Measurements from ENCODE around the gene KPNB1.

KPNB1 gene

GRCh38 chr17:47636273-47637030 lies 13.3 kb upstream of the KPNB1 start:
- no peak for DNase-seq (ENCODE audit: low spot score)

GRCh38 chr17:47638903-47639302 lies 10.8 kb upstream of the KPNB1 start:
- no peak for DNase-seq (ENCODE audit: low spot score)

DNA sequence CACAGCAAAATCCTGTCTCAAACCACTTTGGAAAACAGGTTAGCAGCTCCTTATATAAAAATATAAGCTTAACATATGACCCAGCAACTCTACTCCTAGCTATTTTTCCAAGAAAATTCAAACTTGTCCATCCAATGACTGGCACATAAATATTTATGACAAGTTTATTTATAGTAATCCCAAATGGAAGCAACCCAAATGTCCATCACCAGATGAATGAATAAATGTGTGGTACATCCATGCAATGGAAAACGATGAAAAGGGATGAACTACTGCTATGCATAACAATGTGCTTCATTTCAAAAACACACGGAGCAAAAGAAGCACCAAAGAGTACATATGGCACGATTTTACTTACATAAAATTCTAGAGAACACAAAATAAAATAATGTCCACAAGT lies 9.6 kb upstream of the KPNB1 start:
- no peak for DNase-seq (ENCODE audit: low spot score)

DNA sequence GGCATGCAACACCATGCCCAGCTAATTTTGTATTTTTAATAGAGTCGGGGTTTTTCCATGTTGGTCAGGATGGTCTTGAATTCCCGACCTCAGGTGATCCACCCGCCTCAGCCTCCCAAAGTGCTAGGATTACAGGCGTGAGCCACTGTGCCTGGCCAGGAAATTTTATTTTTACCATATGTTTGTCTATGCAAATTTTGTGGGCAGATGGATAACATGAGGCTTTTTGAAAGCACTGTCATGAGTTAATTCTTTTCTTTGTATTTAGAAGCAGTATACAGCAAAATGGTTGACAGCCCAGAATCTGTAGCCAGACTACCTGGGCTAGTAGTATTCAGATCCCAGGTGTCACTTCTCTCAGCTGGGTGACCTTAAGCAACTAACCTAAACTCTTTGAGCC lies 8.5 kb upstream of the KPNB1 start:
- DNase-seq (ENCODE audit: low spot score), result no peak

DNA sequence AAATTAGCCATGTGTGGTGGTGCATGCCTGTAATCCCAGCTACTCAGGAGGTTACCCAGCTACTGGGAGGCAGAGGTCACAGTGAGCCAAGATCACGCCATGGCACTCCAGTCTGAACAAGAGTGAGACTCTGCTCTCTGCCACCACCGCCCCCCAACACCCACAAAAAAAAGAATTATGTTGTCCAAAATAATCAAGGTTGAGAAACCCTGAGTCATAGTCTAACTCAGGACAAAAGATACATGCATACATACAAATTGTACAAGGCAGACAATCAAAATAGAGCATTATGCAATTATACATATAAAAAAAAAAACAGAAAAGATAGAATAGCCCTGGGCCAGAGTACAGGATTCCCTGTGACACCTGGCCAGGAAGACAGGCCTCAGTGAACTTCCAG lies 6.6 kb upstream of the KPNB1 start:
- no peak for DNase-seq (ENCODE audit: low spot score)

DNA sequence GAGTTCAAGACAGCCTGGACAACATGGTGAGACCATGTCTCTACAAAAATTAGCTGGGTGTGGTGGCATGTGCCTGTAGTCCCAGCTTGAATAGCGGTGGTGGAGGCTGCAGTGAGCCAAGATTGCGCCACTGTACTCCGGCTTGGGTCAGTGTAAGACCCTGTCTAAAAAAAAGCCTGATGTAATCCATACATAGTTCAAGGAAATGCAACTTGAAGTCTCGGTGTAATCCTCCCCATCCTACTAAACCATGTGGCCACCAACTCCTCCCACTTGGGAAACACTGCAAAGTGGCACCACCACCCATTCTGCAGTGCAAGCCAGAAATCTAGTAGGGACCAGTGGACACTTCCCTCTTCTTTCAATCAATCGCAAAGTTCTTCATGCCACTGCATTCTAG lies 5.4 kb upstream of the KPNB1 start:
- no peak for DNase-seq (ENCODE audit: low spot score)

DNA sequence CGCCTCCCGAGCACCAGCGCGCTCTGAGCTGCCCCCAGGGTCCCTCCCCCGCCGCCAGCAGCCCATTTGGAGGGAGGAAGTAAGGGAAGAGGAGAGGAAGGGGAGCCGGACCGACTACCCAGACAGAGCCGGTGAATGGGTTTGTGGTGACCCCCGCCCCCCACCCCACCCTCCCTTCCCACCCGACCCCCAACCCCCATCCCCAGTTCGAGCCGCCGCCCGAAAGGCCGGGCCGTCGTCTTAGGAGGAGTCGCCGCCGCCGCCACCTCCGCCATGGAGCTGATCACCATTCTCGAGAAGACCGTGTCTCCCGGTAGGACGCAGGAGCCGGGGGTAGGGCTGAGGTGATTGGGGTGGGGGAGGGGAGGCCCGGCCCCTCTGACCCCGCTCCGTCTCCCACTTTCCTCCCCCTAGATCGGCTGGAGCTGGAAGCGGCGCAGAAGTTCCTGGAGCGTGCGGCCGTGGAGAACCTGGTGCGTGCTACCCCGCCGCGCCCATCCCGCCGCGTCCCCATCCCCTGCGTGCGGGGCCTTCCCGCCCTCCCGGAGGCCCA lies 329 bp downstream of the KPNB1 start:
- no peak for DNase-seq (ENCODE audit: low spot score)

DNA sequence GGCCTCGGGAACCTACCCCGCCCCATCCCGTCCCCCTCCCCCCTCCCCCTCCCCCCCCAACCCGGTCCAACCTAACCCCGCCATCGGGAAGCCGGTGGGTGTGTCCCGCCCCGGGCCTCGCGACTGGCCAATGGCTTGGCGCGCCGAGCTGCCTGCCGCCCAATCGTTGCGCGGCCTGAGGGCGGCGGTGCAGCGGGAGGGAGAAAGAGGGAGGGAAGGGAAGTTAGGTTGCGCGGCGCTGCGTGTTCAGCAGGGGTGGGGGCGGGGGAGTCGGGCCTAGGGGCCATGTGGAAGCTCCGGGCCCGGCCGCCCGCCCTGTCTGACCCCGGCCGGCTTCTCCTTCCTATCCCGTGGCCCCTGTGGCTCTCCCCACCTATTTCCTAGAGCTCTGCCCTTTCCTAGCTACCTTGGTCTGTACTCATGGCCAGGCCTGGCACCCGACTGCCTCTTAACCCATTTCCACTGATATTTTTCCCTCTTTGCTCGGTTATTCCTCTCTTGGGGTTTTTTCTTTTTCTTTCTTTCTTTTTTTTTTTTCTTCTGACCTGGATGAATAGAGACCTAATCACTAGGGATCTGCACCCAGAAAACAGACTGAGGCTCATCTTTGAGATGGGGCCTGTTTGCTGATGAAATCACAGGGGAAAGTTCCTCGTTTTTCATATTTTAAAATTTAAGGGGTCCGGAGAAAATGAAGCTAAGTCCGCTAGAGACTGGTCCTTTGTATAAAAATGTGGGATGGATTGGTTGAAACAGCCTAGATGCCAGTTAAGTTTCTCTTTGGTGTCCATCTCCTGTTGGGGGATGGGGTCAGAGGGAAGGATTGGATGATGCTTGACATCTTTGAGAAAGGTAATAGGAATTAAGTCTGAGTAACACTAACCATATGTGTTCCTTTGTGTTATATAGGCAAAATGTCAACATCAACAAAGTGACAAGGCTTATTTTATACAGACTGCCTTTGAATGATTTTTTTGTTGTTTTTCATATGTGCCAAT lies 1.1 kb downstream of the KPNB1 start:
- DNase-seq (ENCODE audit: low spot score), result peak; percentile 92

- no peak for DNase-seq (ENCODE audit: low spot score)
Observed at GRCh38 chr17:47651704-47652103, 2.0 kb downstream of the KPNB1 start.

- no peak for DNase-seq (ENCODE audit: low spot score)
Observed at GRCh38 chr17:47652570-47652969, 2.9 kb downstream of the KPNB1 start.

DNA sequence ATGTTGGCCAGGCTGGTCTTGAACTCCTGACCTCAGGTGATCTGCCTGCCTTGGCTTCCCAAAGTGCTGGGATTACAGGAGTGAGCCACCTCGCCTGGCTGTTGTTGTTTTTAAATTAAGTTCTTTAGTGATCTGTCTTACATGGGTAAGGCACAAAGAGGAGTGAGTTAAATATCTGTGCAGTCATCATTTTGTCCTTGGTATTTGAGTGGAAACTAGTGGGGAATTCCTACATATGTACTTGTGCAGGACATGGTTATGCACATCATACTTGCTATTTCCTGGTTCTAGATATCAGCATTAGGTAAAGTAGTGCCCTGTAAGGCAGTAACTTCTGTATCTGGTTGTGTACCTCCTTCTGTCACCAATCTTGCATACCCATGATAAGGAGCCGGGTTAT lies 3.7 kb downstream of the KPNB1 start:
- no peak for DNase-seq (ENCODE audit: low spot score)

- DNase-seq (ENCODE audit: low spot score), result no peak
Observed at GRCh38 chr17:47654991-47655390, 5.3 kb downstream of the KPNB1 start.

GRCh38 chr17:47660064-47660492 lies 10.4 kb downstream of the KPNB1 start:
- no peak for DNase-seq (ENCODE audit: low spot score)

GRCh38 chr17:47663912-47664623 lies 14.3 kb downstream of the KPNB1 start:
- peak; percentile 62 for DNase-seq (ENCODE audit: low spot score)

GRCh38 chr17:47664624-47664941 lies 14.9 kb downstream of the KPNB1 start:
- no peak for DNase-seq (ENCODE audit: low spot score)

GRCh38 chr17:47665655-47666054 lies 15.9 kb downstream of the KPNB1 start:
- DNase-seq (ENCODE audit: low spot score), result no peak

DNA sequence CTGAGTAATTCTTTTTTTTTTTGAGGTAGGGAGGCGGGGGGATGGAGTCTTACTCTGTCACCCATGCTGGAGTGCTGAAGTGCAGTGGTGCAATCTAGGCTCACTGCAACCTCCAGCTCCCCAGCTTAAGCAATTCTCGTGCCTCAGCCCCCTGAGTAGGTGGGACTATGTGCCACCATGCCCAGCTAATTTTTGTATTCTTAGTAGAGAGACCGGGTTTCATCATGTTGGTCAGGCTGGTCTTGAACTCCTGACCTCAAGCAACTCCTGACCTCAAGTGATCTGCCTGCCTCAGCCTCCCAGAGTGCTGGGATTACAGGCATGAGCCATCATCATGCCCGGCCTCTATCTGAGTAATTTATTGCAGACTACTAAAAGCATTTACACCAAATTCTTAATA lies 19.4 kb downstream of the KPNB1 start:
- no peak for DNase-seq (ENCODE audit: low spot score)

DNA sequence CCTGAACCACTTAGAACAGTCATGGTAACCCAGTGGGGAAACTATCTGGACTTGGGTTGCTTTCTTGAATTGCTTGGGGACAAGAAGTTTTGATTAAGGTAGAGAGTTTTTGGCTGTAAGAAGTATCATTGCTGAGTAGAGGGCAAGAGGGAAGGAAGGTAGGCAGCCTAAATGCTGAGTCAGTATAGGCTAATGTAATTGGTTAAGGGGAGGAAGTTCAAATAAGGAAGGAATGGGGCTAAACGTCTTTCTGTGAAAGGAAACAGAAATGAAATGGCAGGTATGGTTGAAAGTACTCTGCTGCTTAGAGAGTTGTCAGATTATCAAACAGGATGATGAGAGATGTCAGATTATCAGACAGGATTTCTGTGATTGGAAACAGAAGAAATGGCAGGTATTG lies 20.3 kb downstream of the KPNB1 start:
- DNase-seq (ENCODE audit: low spot score), result no peak

- no peak for DNase-seq (ENCODE audit: low spot score)
Observed at GRCh38 chr17:47674499-47674898, 24.8 kb downstream of the KPNB1 start.

DNA sequence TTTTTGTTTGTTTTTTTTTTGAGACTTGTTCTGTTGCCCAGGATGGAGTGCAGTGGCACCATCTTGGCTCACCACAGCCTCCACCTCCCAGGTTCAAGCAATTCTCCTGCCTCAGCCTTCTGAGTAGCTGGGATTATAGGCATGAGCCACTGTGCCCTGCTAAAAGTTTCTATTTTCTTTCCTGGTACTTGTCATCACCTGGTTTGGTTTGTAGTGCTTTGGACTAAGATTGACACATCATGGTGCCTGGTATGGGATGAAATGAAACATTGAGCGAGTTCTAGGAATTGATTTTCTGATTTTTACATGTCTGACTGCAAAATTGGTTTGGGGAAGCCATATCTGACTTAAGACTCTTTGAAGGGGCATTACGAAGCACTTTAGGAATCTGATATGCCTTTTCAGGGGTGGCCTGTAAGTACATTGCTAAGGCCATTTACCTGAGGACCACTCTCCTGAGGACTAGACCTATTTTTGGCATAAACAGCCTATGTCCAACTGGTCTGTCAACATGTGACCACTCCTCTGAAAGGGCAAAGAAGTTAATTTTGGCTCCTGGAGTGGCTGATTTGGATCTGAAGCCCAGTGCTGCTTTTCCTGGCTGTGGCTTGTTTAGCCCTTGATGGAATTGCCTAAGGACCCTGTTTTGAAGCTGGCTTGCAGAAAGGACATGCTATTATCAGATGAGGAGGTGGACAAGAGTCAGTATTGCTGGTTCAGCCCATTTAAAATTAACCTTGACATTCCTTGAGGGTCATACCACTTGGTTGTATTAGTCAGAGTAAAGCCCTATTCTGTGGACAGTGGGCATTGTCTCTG lies 25.9 kb downstream of the KPNB1 start:
- no peak for DNase-seq (ENCODE audit: low spot score)

- DNase-seq (ENCODE audit: low spot score), result no peak
Observed at GRCh38 chr17:47676199-47676472, 26.4 kb downstream of the KPNB1 start.
